C4-2B (cell line): ENCODE results near the gene BTBD6.

Experiments
- ZFX ChIP-seq: fragments of 450-650 bp; IDR thresholded peaks from 2 replicates; pipeline ENCODE4 v1.6.1; 2017
- TF ChIP-seq, protein P1 (sequence below): fragments of 450-650 bp; conservative IDR thresholded peaks from 2 replicates; pipeline ENCODE4 v1.5.1; 2017; ENCODE audit warnings: mild to moderate bottlenecking

DNA sequence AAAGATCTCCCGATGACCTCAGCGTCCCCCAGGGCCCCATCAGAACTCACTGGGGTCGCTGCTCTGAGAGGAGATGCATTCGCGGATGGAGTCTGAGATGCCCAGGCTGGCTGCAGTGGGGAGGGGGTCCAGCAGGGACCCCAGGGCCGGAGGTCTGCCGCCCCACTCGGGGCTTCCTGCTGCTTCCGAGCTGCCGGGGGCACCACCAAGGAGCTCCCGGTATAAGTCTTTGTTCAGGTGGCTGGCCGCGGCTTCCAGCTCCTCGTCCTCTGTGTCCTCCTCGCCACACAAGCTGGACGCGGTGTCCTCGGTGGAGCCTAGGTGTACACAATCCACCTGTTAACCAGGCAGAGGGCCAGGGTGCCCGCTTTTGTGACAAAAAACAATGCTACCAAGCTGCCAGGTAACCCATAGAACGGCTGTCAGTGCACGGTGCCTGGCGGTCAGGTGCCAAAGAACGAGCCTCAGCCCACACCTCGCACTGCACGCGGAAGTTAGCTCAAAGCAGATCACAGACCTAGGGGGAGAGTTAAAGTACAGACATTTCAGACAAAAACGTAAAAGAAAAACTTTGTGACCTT is 26.6 kb upstream of the BTBD6 start:
- TF ChIP-seq, protein P1, sequence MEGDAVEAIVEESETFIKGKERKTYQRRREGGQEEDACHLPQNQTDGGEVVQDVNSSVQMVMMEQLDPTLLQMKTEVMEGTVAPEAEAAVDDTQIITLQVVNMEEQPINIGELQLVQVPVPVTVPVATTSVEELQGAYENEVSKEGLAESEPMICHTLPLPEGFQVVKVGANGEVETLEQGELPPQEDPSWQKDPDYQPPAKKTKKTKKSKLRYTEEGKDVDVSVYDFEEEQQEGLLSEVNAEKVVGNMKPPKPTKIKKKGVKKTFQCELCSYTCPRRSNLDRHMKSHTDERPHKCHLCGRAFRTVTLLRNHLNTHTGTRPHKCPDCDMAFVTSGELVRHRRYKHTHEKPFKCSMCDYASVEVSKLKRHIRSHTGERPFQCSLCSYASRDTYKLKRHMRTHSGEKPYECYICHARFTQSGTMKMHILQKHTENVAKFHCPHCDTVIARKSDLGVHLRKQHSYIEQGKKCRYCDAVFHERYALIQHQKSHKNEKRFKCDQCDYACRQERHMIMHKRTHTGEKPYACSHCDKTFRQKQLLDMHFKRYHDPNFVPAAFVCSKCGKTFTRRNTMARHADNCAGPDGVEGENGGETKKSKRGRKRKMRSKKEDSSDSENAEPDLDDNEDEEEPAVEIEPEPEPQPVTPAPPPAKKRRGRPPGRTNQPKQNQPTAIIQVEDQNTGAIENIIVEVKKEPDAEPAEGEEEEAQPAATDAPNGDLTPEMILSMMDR, result no peak
- no peak for TF ChIP-seq ZFX
